VCaP (cell line): Measurements from ENCODE around the gene MAG.

Experiments used
- H3K27ac ChIP-seq: fragments of 450-650 bp; 2 replicates; pipeline ENCODE4 v1.5.1; 2017
- CTCF ChIP-seq: fragments of 450-650 bp; conservative IDR thresholded peaks from 2 replicates; pipeline ENCODE4 v1.5.1; 2017; ENCODE audit warnings: mild to moderate bottlenecking, moderate library complexity

The MAG gene

GRCh38 chr19:35291916-35292315 is at the start of gene MAG:
Gene MAG, plus strand, starts transcription at chr19:35292161. Its CDS starts 3,248 bp downstream, at chr19:35295409.
- H3K27ac ChIP-seq, result peak within 1 kb of the TSS; percentile 21; the same call in 1 of the 2 replicates
- no peak for TF ChIP-seq CTCF

GRCh38 chr19:35246466-35247092 is 45.4 kb upstream of the MAG start:
- peak overlapping the region; percentile 100 for H3K27ac ChIP-seq
- TF ChIP-seq CTCF, result no peak

GRCh38 chr19:35247526-35248309 is 44.2 kb upstream of the MAG start:
- TF ChIP-seq CTCF, result peak; percentile 78
- H3K27ac ChIP-seq, result peak overlapping the region; percentile 100

GRCh38 chr19:35248310-35249145 is 43.4 kb upstream of the MAG start, which contains the start of gene LSR:
Gene LSR, plus strand, starts transcription at chr19:35249002. Its CDS starts 21 bp downstream, at chr19:35249023.
- H3K27ac ChIP-seq, result peak within 1 kb of the TSS; percentile 100
- TF ChIP-seq CTCF, result 0 out of 2 replicates have a peak, but pooled peaks have one; percentile 8

GRCh38 chr19:35249146-35249847 is 42.7 kb upstream of the MAG start:
- TF ChIP-seq CTCF, result no peak
- H3K27ac ChIP-seq, result peak overlapping the region; percentile 100

GRCh38 chr19:35249848-35250711 is 41.9 kb upstream of the MAG start:
- no peak for TF ChIP-seq CTCF
- H3K27ac ChIP-seq, result peak overlapping the region; percentile 100
